Natural killer cell (primary cell): ENCODE results near the gene GABPA. TPM values are rescaled to one million over a fixed set of nuclear protein-coding genes. Genes with fewer than 3 reads are reported as not detected.
A peak's percentile ranks its signal among the peaks of the same experiment; 100 is the strongest.

Experiments
- ATAC-seq, 3 donors: fragments of 150-1000 bp in 2 of 3; fragments of 200-7000 bp in 1 of 3; cut with Tn5 transposase; 1 replicate in 1 of 3; 2 replicates in 2 of 3; pipeline ENCODE4 v1.10.0; 2021; ENCODE audit warnings: mild to moderate bottlenecking in 2 of 3, moderate library complexity in 2 of 3
- DNase-seq, 2 donors: peaks; one replicate each; pipeline versions ENCODE4 v3.0.0 to v3.0.0-alpha.2; 2013 to 2021; ENCODE audit warnings: mixed read lengths in 1 of 2
- H3K27ac ChIP-seq: one replicate; pipeline ENCODE4 v1.5.1; 2013; ENCODE audit warnings: mild to moderate bottlenecking, low read length
- H3K27me3 ChIP-seq: one replicate; pipeline ENCODE4 v1.6.1; 2013; ENCODE audit warnings: low read length; ENCODE audit not compliant: control insufficient read depth, insufficient read depth
- H3K36me3 ChIP-seq: one replicate; pipeline ENCODE4 v1.6.1; 2013; ENCODE audit warnings: low read length; ENCODE audit not compliant: control insufficient read depth, insufficient read depth
- H3K4me1 ChIP-seq: one replicate; pipeline ENCODE4 v1.6.1; 2013; ENCODE audit warnings: low read length; ENCODE audit not compliant: control insufficient read depth, insufficient read depth
- H3K4me3 ChIP-seq: one replicate; pipeline ENCODE4 v1.5.1; 2013; ENCODE audit warnings: low read length
- H3K9me3 ChIP-seq: one replicate; pipeline ENCODE4 v1.6.1; 2013; ENCODE audit warnings: low read length; ENCODE audit not compliant: control insufficient read depth, insufficient read depth
- H3K27ac Mint-ChIP-seq, 2 donors: one replicate each; pipeline ENCODE4 v1.8.0; 2022; ENCODE audit warnings: mild to moderate bottlenecking in 2 of 2, mixed read lengths in 2 of 2, moderate library complexity in 1 of 2
- H3K27me3 Mint-ChIP-seq, 2 donors: one replicate each; pipeline ENCODE4 v1.8.0; 2022; ENCODE audit warnings: low read depth in 2 of 2, mixed read lengths in 2 of 2
- H3K36me3 Mint-ChIP-seq: one replicate; pipeline ENCODE4 v1.8.0; 2022; ENCODE audit warnings: mixed read lengths
- H3K4me1 Mint-ChIP-seq, 2 donors: one replicate each; pipeline ENCODE4 v1.8.0; 2022; ENCODE audit warnings: mixed read lengths in 2 of 2
- H3K4me3 Mint-ChIP-seq: one replicate; pipeline ENCODE4 v1.8.0; 2022; ENCODE audit warnings: mild to moderate bottlenecking, moderate library complexity, mixed read lengths
- H3K9me3 Mint-ChIP-seq, 2 donors: one replicate each; pipeline ENCODE4 v1.8.0; 2022; ENCODE audit warnings: mixed read lengths in 2 of 2
- WGBS: methylation state at CpG from one replicate; pipeline ENCODE4 v1.1.7; 2013; ENCODE audit warnings: missing lambda C conversion rate; ENCODE audit not compliant: insufficient coverage; 5-methylcytosine and 5-hydroxymethylcytosine counted together
- intact Hi-C: fragments of 100-400 bp; cut with micrococcal nuclease; formaldehyde crosslinking; loops from one replicate; pipeline ENCODE4 v1.14.2; 2022
- total RNA-seq, 4 donors: library from RNA; stranded (reverse); fragments of 120-200 nt in 1 of 4; gene quantifications; one replicate each; pipeline versions ENCODE4 v1.2.3 to v1.2.4, GENCODE V29; 2013 to 2022
- TF ChIP-seq, protein P1 (sequence below): fragments of 200-600 bp; IDR thresholded peaks from one replicate; pipeline ENCODE4 v1.8.0; 2022; ENCODE audit warnings: antibody characterized with exemption

GABPA gene
- total RNA-seq, 3 donors from 2014 or later (not counting 1 experiment from before 2014, with no cell fraction given) = 25.2 to 29.3 (median 27.7) TPM

DNA sequence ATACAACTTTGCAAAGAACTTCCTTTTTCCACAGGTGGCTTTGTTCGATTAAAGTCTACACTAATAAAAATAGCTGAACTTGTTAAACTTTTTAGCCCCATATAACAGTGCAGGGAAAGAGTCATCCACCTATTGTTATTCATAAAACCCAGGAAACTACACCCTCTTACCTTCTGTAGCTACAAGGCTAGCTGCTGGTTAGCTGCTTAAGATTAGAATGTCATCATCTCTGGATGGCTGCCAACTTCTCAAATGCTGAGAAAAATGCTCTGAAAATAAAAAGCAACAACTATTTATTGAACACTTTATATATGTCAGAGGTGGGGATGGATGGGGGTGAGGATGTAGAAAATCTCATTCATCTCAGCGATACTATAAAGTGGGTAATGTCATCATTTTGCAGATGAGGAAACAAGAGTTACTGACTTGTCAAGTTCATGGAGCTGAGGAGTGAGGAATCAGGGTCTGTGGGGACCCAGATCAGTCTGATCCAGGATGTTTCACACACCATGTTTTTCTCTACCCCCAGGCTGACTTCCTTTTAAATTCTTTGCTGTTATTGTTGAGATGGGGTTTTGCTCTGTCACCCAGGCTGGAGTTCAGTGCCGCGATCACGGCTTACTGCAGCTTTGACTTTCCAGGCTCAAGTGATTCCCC is 17.2 kb upstream of the GABPA start:
- no peak overlapping the region for H3K27ac Mint-ChIP-seq

GRCh38 chr21:25721987-25722386 is 12.8 kb upstream of the GABPA start:
- peak overlapping the region in 1 of 2 donors; percentile 34 for H3K27ac Mint-ChIP-seq

More for the DNA sequence above, 17.2 kb upstream of the GABPA start:
- peaks cover 7% of the 10 kb centered on the region for H3K36me3 Mint-ChIP-seq
- Histone ChIP-seq H3K27me3 (no peaks in the 10 kb centered on the region), H3K27ac (no peak overlapping the region), H3K4me3 (no peak overlapping the region), H3K4me1 (no peaks in the 10 kb centered on the region), H3K9me3 (no peaks in the 10 kb centered on the region), H3K36me3 (peaks cover 10% of the 10 kb centered on the region)
- intact Hi-C loops = no loop called here
- no peak overlapping the region for H3K4me3 Mint-ChIP-seq
- 78% methylated on average over 5 of the region's 5 CpGs for WGBS
- DNase-seq (no peak), ATAC-seq (no peak)
- TF ChIP-seq, protein P1, sequence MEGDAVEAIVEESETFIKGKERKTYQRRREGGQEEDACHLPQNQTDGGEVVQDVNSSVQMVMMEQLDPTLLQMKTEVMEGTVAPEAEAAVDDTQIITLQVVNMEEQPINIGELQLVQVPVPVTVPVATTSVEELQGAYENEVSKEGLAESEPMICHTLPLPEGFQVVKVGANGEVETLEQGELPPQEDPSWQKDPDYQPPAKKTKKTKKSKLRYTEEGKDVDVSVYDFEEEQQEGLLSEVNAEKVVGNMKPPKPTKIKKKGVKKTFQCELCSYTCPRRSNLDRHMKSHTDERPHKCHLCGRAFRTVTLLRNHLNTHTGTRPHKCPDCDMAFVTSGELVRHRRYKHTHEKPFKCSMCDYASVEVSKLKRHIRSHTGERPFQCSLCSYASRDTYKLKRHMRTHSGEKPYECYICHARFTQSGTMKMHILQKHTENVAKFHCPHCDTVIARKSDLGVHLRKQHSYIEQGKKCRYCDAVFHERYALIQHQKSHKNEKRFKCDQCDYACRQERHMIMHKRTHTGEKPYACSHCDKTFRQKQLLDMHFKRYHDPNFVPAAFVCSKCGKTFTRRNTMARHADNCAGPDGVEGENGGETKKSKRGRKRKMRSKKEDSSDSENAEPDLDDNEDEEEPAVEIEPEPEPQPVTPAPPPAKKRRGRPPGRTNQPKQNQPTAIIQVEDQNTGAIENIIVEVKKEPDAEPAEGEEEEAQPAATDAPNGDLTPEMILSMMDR = no peak
- H3K9me3 Mint-ChIP-seq = no peaks in the 10 kb centered on the region
- H3K4me1 Mint-ChIP-seq = peaks cover 0 to 5% of the 10 kb centered on the region in 2 donors
- H3K27me3 Mint-ChIP-seq = no peaks in the 10 kb centered on the region

GRCh38 chr21:25722631-25723030 is 12.1 kb upstream of the GABPA start:
- ATAC-seq = no peak
- Histone ChIP-seq H3K4me3 (no peak overlapping the region), H3K27me3 (no peaks in the 10 kb centered on the region), H3K9me3 (no peaks in the 10 kb centered on the region), H3K27ac (no peak overlapping the region), H3K4me1 (no peaks in the 10 kb centered on the region), H3K36me3 (peaks cover 49% of the 10 kb centered on the region)
- H3K27me3 Mint-ChIP-seq = no peaks in the 10 kb centered on the region
- H3K4me3 Mint-ChIP-seq = no peak overlapping the region
- H3K4me1 Mint-ChIP-seq = peaks cover 0 to 5% of the 10 kb centered on the region in 2 donors
- intact Hi-C loops = no loop called here
- H3K27ac Mint-ChIP-seq = no peak overlapping the region
- no peak for DNase-seq
- 75% methylated on average over 3 of the region's 3 CpGs for WGBS
- no peaks in the 10 kb centered on the region for H3K9me3 Mint-ChIP-seq
- H3K36me3 Mint-ChIP-seq = peaks cover 19% of the 10 kb centered on the region
- TF ChIP-seq, protein P1 = no peak

More at GRCh38 chr21:25721987-25722386, 12.8 kb upstream of the GABPA start:
- intact Hi-C loops = no loop called here
- ATAC-seq (no peak), DNase-seq (no peak)
- H3K4me1 ChIP-seq = no peaks in the 10 kb centered on the region
- no peaks in the 10 kb centered on the region for H3K27me3 ChIP-seq
- no peaks in the 10 kb centered on the region for H3K9me3 Mint-ChIP-seq
- TF ChIP-seq, protein P1 = no peak
- H3K9me3 ChIP-seq = no peaks in the 10 kb centered on the region
- H3K4me3 ChIP-seq = no peak overlapping the region
- H3K36me3 Mint-ChIP-seq = peaks cover 19% of the 10 kb centered on the region
- H3K27me3 Mint-ChIP-seq = no peaks in the 10 kb centered on the region
- no peak overlapping the region for H3K27ac ChIP-seq
- WGBS = 100% methylated on average over 3 of the region's 3 CpGs
- H3K4me3 Mint-ChIP-seq = no peak overlapping the region
- H3K36me3 ChIP-seq = peaks cover 43% of the 10 kb centered on the region
- H3K4me1 Mint-ChIP-seq = peaks cover 0 to 5% of the 10 kb centered on the region in 2 donors
